ENCODE measurements around the gene C14orf132. TPM values are rescaled to one million over a fixed set of nuclear protein-coding genes. Genes with fewer than 3 reads are reported as not detected.

C14orf132 gene
- total RNA-seq, 1 donor from 2014 or later = 33.2 TPM

DNA sequence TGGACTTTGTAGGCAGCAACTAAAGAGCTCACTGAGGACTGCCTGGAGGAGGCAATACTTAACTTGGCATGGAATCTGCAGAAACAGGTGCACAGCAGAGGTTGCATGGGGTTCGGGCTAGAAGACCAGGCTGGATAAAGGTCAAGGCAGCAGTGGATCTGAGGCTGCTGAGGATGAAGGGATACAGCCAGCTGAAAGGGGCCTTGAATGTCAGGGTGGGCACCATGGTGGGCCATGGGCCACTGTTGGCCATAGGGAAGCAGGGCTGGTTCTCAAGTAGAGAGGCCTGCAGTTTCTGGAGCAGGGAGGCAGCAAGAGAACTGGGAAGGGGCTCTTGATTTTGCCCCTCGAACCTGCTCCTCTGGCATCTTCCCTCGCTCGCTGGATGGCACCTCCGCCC is 55.5 kb downstream of the C14orf132 start:
- TF ChIP-seq, protein P1, sequence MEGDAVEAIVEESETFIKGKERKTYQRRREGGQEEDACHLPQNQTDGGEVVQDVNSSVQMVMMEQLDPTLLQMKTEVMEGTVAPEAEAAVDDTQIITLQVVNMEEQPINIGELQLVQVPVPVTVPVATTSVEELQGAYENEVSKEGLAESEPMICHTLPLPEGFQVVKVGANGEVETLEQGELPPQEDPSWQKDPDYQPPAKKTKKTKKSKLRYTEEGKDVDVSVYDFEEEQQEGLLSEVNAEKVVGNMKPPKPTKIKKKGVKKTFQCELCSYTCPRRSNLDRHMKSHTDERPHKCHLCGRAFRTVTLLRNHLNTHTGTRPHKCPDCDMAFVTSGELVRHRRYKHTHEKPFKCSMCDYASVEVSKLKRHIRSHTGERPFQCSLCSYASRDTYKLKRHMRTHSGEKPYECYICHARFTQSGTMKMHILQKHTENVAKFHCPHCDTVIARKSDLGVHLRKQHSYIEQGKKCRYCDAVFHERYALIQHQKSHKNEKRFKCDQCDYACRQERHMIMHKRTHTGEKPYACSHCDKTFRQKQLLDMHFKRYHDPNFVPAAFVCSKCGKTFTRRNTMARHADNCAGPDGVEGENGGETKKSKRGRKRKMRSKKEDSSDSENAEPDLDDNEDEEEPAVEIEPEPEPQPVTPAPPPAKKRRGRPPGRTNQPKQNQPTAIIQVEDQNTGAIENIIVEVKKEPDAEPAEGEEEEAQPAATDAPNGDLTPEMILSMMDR (IDR thresholded peaks at IDR 0.05) = no peak
- no peak for DNase-seq (ENCODE audit: low spot score)
- Mint-ChIP-seq H3K9me3 (ENCODE audit: low read depth) (no peaks in the 10 kb centered on the region), H3K27me3 (ENCODE audit: low read depth) (peaks cover 4% of the 10 kb centered on the region), H3K27ac (ENCODE audit: unreplicated experiment) (no peak overlapping the region), H3K4me1 (ENCODE audit: low read depth) (peaks cover 52% of the 10 kb centered on the region), H3K36me3 (ENCODE audit: low read depth) (peaks cover 4% of the 10 kb centered on the region), H3K4me3 (ENCODE audit: unreplicated experiment) (no peak overlapping the region)

DNA sequence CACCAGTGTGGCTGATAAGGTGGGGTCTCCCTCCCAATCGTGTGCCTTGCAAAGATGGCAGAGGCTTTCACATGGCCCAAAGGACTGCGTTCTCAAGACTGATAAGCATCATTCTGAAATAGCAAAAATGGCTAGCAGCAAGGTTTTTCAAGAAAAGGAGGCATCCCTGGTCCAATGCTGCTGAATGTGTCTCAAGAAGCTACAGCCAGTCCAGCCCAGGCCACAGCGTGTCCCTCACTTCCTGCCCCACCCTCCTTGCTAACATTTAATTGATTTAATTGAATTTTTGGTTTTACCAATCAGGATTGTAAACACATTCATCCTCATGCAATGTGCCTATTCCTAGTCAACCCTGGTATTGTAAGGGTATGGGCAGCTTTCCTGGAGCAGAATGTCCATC is 55.9 kb downstream of the C14orf132 start:
- peaks cover 4% of the 10 kb centered on the region for H3K27me3 Mint-ChIP-seq (ENCODE audit: low read depth)
- H3K36me3 Mint-ChIP-seq (ENCODE audit: low read depth) = peaks cover 4% of the 10 kb centered on the region
- DNase-seq (ENCODE audit: low spot score) = no peak
- H3K4me1 Mint-ChIP-seq (ENCODE audit: low read depth) = peaks cover 50% of the 10 kb centered on the region
- H3K27ac Mint-ChIP-seq (ENCODE audit: unreplicated experiment) = no peak overlapping the region
- H3K4me3 Mint-ChIP-seq (ENCODE audit: unreplicated experiment) = no peak overlapping the region
- TF ChIP-seq, protein P1 (IDR thresholded peaks at IDR 0.05) = no peak
- no peaks in the 10 kb centered on the region for H3K9me3 Mint-ChIP-seq (ENCODE audit: low read depth)

DNA sequence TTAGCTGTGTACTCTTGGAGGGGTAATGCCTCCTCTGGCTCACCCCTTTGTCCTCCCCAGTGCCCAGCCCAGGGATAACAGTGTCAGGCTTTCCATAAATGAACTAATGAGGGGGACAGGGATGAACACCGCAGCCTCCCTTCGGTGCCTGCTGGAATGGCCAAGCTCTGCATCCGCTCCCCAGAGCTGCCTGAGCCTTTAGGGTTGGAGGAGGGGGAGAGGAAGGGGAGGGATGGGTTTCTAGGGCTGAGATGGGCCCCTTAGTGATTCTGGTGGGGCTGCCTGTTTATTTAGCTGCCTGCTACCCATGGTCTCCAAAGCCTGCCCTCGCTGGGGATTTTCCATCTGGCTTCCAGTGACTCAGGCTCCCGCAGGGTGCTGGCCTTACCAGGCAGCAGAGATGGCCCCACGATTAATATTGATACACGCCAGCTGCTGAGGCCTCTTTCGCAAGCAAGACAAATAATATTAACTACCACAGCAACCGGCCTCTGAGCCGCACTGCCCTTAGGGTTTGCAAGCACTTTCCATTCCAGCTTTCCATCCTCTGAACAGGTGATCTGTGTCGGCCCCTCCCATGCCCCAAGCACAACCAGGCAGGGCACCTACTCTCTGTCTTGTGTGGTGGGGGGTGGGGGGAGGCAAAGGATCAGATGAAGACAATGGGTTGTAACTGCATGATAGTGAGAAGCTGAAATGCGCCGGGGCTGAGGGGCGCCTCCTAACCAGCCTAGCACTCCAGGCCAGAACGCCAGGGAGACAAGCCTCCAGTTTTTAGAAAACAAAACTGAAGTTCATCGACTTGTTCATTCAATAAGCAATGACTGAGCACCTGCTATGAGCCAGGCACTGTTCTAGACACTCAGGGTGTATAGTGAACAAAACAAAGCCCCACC is 56.7 kb downstream of the C14orf132 start:
- Mint-ChIP-seq H3K9me3 (ENCODE audit: low read depth) (no peaks in the 10 kb centered on the region), H3K27me3 (ENCODE audit: low read depth) (peaks cover 4% of the 10 kb centered on the region), H3K4me3 (ENCODE audit: unreplicated experiment) (no peak overlapping the region), H3K36me3 (ENCODE audit: low read depth) (peaks cover 4% of the 10 kb centered on the region), H3K4me1 (ENCODE audit: low read depth) (peaks cover 47% of the 10 kb centered on the region), H3K27ac (ENCODE audit: unreplicated experiment) (no peak overlapping the region)
- TF ChIP-seq, protein P1 (IDR thresholded peaks at IDR 0.05) = no peak
- DNase-seq (ENCODE audit: low spot score) = no peak

DNA sequence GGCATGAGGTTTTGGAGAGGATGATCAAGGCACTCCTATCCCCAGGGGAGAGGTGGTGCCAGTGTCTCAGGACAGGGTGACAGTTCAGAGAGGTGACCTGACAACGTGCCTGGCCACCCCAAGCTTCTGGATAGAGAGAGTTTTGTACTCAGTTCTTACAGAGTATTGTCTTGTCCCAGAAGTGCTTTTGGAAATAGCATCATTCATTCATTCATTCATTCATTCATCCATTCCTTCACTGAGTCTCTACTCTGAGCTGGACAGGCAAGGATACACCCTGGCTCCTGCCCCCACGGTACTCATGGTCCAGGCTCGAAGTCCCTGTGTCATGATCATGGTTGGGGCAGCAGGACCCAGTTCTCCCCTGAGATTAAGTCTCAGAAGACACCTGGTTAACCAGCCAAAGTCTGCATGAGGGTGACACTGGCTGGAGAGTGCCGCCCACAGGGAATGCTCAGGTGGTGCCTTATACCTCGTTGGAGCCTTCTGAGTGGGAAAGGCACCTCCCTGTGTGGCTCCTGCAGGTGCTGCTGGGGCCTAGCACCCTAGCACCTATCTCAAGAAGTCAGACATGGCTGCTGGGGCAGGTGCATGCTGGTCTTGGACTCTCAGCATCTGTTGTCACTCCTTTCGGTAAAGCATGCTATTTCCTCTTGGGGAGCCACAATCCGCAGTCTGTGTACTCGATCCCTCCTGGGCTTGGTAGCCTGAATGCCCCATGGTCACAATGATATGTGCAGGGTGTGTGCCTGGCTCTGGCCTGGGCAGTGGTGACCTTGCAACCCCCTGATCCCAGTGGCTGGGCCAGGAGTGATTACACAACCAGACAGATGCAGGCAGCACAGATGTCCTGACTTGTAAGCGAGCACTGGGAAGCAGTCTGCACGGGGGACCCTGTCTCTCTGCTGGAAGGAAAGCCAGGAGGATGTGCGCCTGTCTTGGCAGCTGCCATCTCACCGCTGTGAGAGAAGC is 57.8 kb downstream of the C14orf132 start:
- H3K27ac Mint-ChIP-seq (ENCODE audit: unreplicated experiment) = no peak overlapping the region
- DNase-seq (ENCODE audit: low spot score) = no peak
- H3K36me3 Mint-ChIP-seq (ENCODE audit: low read depth) = peaks cover 4% of the 10 kb centered on the region
- no peak overlapping the region for H3K4me3 Mint-ChIP-seq (ENCODE audit: unreplicated experiment)
- peaks cover 4% of the 10 kb centered on the region for H3K27me3 Mint-ChIP-seq (ENCODE audit: low read depth)
- no peaks in the 10 kb centered on the region for H3K9me3 Mint-ChIP-seq (ENCODE audit: low read depth)
- peaks cover 44% of the 10 kb centered on the region for H3K4me1 Mint-ChIP-seq (ENCODE audit: low read depth)
- TF ChIP-seq, protein P1 (IDR thresholded peaks at IDR 0.05) = no peak

DNA sequence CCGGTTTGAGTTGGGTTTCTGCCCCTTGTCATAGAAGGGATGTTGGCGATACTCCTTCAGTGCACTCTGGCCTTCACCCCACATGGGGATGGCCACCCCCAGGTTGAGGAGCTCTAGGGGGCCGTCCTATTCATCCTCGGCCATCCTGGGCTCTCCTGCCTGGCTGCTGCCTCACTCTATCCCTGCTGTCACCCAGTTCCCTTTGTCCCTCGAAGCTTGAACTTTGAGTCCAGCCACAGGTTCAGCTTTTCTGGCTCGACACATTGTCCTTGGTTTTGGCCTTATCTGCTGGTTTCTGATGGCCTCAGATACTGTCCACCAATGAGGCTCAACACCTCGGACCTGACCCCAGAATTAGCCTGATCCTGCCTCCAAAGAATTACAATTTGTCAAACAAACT is 58.6 kb downstream of the C14orf132 start:
- TF ChIP-seq, protein P1 (IDR thresholded peaks at IDR 0.05) = no peak
- Mint-ChIP-seq H3K9me3 (ENCODE audit: low read depth) (no peaks in the 10 kb centered on the region), H3K36me3 (ENCODE audit: low read depth) (peaks cover 4% of the 10 kb centered on the region), H3K4me3 (ENCODE audit: unreplicated experiment) (no peak overlapping the region), H3K27me3 (ENCODE audit: low read depth) (peaks cover 4% of the 10 kb centered on the region), H3K27ac (ENCODE audit: unreplicated experiment) (no peak overlapping the region), H3K4me1 (ENCODE audit: low read depth) (peaks cover 43% of the 10 kb centered on the region)
- DNase-seq (ENCODE audit: low spot score) = no peak
